EL (cell line): ENCODE measurements around the gene PAN2.

ENCODE experiments used
- DNase-seq: peaks from one replicate; pipeline ENCODE4 v3.0.0-alpha.2; 2016

The PAN2 gene

DNA sequence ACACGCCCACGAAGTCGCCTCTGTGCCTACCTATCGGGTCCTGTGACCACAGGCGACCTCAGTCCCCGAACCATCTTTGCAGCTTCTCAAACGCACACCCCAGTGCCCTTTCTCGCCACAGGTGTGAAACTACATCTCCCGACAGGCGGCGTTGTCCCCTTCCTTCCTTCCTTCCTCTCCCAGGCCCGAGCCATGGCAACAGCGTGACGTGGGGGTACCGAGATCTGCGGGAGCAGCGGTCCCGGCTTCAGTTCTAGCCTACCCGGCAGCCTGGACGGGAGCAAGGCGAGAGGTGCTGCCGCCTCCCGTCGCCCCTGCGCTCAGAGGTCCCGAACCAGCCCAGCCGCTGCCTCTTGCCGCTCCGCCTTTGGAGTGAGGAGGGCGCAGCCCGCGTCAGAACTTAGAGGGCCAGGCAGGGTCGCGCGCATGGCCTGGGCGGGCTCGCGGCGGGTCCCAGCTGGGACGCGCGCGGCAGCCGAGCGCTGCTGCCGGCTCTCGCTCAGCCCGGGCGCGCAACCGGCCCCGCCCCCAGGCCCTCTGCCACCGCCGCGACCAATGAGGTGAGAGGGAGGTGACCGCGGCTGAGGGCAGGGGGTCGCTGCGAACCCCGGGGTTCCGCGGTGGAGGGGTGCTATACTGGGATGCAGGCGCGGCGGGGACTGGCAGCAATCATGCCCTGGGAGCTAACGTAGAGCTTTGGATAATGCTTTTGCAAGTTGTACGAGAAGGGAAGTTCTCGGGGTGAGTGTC is 66.9 kb downstream of the PAN2 start, which contains the start of gene COQ10A:
TSS of gene COQ10A (plus strand) at position 250 of the 750 bp plus-strand sequence. CDS start at position 427, 177 bp downstream.
- peak; percentile 87 for DNase-seq
